Kidney epithelial cell (primary cell): ENCODE results near the gene INPP5A. TPM values are rescaled to one million over a fixed set of nuclear protein-coding genes. Genes with fewer than 3 reads are reported as not detected.

ENCODE experiments used
- DNase-seq: peaks from one replicate; pipeline ENCODE4 v3.0.0-alpha.2; 2010; ENCODE audit warnings: low read depth
- H3K27me3 ChIP-seq: 2 replicates; pipeline ENCODE4 v1.6.0; 2011; ENCODE audit warnings: low read length; ENCODE audit not compliant: control insufficient read depth, insufficient read depth
- H3K36me3 ChIP-seq: 2 replicates; pipeline ENCODE4 v1.5.1; 2011; ENCODE audit warnings: low read length; ENCODE audit not compliant: control insufficient read depth, insufficient read depth
- H3K4me3 ChIP-seq: 2 replicates; pipeline ENCODE4 v1.5.1; 2011; ENCODE audit warnings: low read depth, mild to moderate bottlenecking, control low read depth, low read length
- total RNA-seq: library from RNA; depleted of rRNA; stranded (reverse); fragments of >200 nt; gene quantifications from 2 replicates; pipeline ENCODE4 v1.2.3, GENCODE V29; 2015
- TF ChIP-seq, protein P1 (sequence below): IDR thresholded peaks from 2 replicates; pipeline ENCODE4 v1.5.1; 2011; ENCODE audit warnings: mild to moderate bottlenecking, moderate library complexity, low read length, control low read depth, inconsistent platforms; ENCODE audit not compliant: insufficient read depth, poor library complexity, severe bottlenecking

The INPP5A gene
- total RNA-seq, 1 donor from 2014 or later: 45.1 TPM

DNA sequence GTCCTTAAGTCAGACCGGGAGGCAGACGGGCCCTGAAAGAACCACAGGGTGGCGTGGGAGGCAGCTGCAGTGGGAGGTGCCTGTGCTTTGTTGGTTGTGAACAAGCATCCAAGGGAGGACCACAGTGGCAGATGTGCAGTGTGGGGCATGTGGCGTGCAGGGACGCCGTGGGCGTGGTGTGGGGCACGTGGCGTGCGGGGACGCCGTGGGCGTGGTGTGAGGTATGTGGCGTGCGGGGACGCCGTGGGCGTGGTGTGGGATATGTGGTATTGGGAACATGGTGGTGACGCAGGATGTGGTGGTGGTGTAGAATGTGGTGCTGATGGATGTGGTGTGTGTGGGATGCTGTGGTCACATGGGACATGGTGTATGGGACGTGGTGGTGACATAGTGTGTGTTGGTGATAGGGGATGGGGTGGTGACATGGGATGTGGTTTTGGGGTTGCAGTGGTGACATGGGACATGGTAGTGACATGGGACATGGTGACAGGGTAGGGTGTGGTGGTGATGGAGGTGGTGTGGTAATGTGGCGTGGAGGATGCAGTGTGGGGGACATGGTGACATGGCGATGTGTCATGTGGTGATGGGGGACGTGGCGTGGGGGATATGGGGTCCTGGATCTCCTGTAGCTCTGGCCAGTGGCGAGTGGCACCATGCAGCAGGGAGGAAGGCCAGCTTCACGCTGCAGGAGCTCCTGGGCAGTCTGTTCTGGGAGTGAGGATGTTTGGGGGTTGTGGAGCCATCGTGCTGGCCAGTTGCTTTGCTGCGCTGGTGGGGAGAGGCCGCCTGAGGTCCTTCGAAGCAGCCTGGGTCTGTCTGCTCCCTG is 78.8 kb downstream of the INPP5A start:
- H3K4me3 ChIP-seq: no peak overlapping the region
- H3K27me3 ChIP-seq: no peaks in the 10 kb centered on the region
- no peak for DNase-seq
- H3K36me3 ChIP-seq: no peaks in the 10 kb centered on the region
- TF ChIP-seq, protein P1, sequence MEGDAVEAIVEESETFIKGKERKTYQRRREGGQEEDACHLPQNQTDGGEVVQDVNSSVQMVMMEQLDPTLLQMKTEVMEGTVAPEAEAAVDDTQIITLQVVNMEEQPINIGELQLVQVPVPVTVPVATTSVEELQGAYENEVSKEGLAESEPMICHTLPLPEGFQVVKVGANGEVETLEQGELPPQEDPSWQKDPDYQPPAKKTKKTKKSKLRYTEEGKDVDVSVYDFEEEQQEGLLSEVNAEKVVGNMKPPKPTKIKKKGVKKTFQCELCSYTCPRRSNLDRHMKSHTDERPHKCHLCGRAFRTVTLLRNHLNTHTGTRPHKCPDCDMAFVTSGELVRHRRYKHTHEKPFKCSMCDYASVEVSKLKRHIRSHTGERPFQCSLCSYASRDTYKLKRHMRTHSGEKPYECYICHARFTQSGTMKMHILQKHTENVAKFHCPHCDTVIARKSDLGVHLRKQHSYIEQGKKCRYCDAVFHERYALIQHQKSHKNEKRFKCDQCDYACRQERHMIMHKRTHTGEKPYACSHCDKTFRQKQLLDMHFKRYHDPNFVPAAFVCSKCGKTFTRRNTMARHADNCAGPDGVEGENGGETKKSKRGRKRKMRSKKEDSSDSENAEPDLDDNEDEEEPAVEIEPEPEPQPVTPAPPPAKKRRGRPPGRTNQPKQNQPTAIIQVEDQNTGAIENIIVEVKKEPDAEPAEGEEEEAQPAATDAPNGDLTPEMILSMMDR: no peak

DNA sequence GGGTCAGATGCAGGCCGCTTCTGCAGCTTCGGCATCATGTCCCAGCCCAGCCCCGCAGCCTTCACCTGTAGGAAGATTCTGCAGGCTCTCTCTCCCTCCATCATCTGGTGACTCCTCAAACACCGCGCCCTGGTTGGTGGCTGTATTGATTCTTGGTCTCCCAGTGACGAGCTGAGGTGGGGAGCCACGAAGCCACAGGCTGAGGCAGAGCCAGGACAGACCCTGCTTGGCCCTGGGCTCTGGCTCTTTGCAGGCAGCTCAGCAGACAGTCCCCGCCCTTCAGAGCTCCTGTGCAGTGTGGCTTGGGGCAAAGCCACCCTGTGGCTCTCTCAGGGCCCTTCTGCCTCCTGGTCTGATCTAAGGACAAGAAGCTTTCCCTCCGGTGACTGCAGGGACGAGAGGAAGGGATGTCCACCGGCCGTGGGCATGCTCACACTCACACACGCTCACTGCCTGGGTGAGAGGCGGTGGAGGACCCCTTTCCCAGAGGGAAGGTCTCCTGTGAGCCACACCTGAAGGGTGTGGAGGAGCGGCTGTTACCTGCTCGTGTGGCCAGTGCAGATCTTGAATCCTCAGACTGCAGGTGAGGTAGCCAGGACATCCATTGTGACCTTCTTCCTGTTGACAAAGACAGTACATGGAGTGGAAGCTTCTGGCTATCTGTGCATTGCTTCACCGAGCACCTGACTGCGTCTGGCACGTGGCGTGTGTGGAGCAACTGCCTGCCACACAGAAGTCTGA is 79.6 kb downstream of the INPP5A start:
- DNase-seq: no peak
- TF ChIP-seq, protein P1: no peak
- H3K27me3 ChIP-seq: no peaks in the 10 kb centered on the region
- H3K36me3 ChIP-seq: no peaks in the 10 kb centered on the region
- H3K4me3 ChIP-seq: no peak overlapping the region

- TF ChIP-seq, protein P1: no peak
- no peaks in the 10 kb centered on the region for H3K27me3 ChIP-seq
- DNase-seq: no peak
- H3K36me3 ChIP-seq: no peaks in the 10 kb centered on the region
- no peak overlapping the region for H3K4me3 ChIP-seq
These were observed 80.1 kb downstream of the INPP5A start for GRCh38 chr10:132617737-132618052.

GRCh38 chr10:132618158-132618919 is 80.8 kb downstream of the INPP5A start:
- no peaks in the 10 kb centered on the region for H3K27me3 ChIP-seq
- no peaks in the 10 kb centered on the region for H3K36me3 ChIP-seq
- DNase-seq: no peak
- TF ChIP-seq, protein P1: no peak
- no peak overlapping the region for H3K4me3 ChIP-seq

DNA sequence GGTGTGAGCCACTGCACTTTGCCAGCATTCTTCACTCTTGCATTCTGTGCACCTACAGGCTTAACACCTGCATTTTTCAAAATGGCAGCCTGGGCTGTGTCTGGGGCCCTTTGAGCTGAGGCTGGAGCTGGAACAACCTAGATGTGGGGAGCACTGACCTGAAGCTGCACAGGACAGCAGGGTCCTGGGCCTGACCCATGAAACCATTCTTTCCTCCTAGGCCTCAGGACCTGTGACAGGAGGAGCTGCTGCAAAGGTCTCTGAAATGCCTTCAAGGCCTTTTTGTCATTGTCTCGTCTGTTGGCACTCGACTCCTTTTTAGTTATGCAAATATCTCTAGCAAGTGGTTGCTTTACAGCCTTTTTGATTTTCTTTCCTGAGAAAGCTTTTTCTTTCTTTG is 82.3 kb downstream of the INPP5A start:
- no peaks in the 10 kb centered on the region for H3K27me3 ChIP-seq
- TF ChIP-seq, protein P1: no peak
- H3K4me3 ChIP-seq: no peak overlapping the region
- H3K36me3 ChIP-seq: no peaks in the 10 kb centered on the region
- DNase-seq: no peak
